Esophagus squamous epithelium (tissue), 5 donors: ENCODE results near the gene TMEM106B. TPM values are rescaled to one million over a fixed set of nuclear protein-coding genes. Genes with fewer than 3 reads are reported as not detected.

ENCODE experiments used
- DNase-seq: peaks from one replicate; lab custom pipeline; 2025; lab: John Stamatoyannopoulos, UW
- H3K27ac ChIP-seq, 4 donors: fragments of 200-600 bp; sonication (generic); one replicate each; pipeline ENCODE4 v1.5.1; 2016 to 2019; ENCODE audit warnings: mild to moderate bottlenecking in 1 of 4
- H3K27me3 ChIP-seq, 4 donors: fragments of 200-600 bp; sonication (generic); 1 replicate in 3 of 4; 2 replicates in 1 of 4; pipeline versions ENCODE4 v1.5.1 to v1.6.0; 2017 to 2021; ENCODE audit warnings: antibody characterized with exemption in 1 of 4
- H3K36me3 ChIP-seq, 3 donors: fragments of 200-600 bp; sonication (generic); one replicate each; pipeline ENCODE4 v1.5.1; 2016 to 2019
- H3K4me1 ChIP-seq, 3 donors: fragments of 200-600 bp; sonication (generic); one replicate each; pipeline ENCODE4 v1.5.1; 2017 to 2019
- H3K4me3 ChIP-seq, 4 donors: fragments of 200-600 bp; sonication (generic); 1 replicate in 3 of 4; 2 replicates in 1 of 4; pipeline ENCODE4 v1.5.1; 2016 to 2019; ENCODE audit warnings: mild to moderate bottlenecking in 2 of 4, moderate library complexity in 1 of 4
- H3K9me3 ChIP-seq, 3 donors: fragments of 200-600 bp; sonication (generic); one replicate each; pipeline ENCODE4 v1.5.1; 2016 to 2019
- POLR2A ChIP-seq, 4 donors: fragments of 450-650 bp; IDR thresholded peaks; one replicate each; pipeline ENCODE4 v1.6.1; 2017; ENCODE audit warnings: antibody characterized with exemption in 4 of 4, mild to moderate bottlenecking in 4 of 4, moderate library complexity in 3 of 4
- WGBS, 2 donors: methylation state at CpG; one replicate each; pipeline ENCODE4 v1.1.5; 2018; 5-methylcytosine and 5-hydroxymethylcytosine counted together
- intact Hi-C: fragments of 100-400 bp; cut with DNase I; formaldehyde crosslinking; loops from one replicate; pipeline ENCODE4 v1.15.0; 2022
- total RNA-seq, 4 donors: library from RNA; depleted of rRNA; stranded (reverse); fragments of >200 nt; gene quantifications; one replicate each; pipeline ENCODE4 v1.1.0, GENCODE V29; 2016
- TF ChIP-seq, protein P1 (sequence below), 6 experiments: fragments of 450-650 bp in 4 of 6; fragments of 200-600 bp in 2 of 6; sonication (generic) in 2 of 6; IDR thresholded peaks; one replicate each; pipeline ENCODE4 v1.5.1; 2016 to 2019; ENCODE audit warnings: antibody characterized with exemption in 6 of 6, mild to moderate bottlenecking in 4 of 6, moderate library complexity in 4 of 6
- donor health status: DM: yes; HTN: yes; CAD: no.

Gene TMEM106B
- total RNA-seq, 4 donors from 2014 or later, result 17.7 to 47.7 (median 39.7) TPM

DNA sequence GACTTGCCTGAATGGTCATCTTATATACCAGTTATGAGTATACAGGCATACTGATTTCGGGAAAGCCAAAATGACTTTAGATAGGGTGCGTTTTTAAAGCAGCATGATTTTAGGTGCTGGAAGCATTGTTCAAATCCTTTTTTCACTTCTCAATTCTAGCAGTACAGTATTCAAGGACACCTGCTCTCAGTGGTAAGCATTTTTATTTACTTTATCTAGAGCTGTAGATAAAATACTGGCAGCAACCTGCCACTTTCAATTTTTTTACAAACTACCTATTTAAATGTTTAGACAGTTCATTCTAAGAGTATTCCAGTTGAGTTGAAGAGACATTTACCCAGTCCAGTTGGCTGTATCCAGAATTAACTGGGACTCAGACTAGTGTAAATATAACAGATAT, 33.6 kb downstream of the TMEM106B start:
- H3K36me3 ChIP-seq, result no peaks in the 10 kb centered on the region
- no peak overlapping the region for H3K4me3 ChIP-seq
- TF ChIP-seq, protein P1, sequence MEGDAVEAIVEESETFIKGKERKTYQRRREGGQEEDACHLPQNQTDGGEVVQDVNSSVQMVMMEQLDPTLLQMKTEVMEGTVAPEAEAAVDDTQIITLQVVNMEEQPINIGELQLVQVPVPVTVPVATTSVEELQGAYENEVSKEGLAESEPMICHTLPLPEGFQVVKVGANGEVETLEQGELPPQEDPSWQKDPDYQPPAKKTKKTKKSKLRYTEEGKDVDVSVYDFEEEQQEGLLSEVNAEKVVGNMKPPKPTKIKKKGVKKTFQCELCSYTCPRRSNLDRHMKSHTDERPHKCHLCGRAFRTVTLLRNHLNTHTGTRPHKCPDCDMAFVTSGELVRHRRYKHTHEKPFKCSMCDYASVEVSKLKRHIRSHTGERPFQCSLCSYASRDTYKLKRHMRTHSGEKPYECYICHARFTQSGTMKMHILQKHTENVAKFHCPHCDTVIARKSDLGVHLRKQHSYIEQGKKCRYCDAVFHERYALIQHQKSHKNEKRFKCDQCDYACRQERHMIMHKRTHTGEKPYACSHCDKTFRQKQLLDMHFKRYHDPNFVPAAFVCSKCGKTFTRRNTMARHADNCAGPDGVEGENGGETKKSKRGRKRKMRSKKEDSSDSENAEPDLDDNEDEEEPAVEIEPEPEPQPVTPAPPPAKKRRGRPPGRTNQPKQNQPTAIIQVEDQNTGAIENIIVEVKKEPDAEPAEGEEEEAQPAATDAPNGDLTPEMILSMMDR (IDR thresholded peaks at IDR 0.05), result no peak
- TF ChIP-seq POLR2A (IDR thresholded peaks at IDR 0.05), result no peak
- intact Hi-C loops, result no loop called here
- H3K4me1 ChIP-seq, result no peaks in the 10 kb centered on the region
- WGBS, 2 donors, result 31 to 49% methylated on average over 2 of the region's 2 CpGs
- no peak overlapping the region for H3K27ac ChIP-seq
- no peak for DNase-seq
- no peaks in the 10 kb centered on the region for H3K9me3 ChIP-seq
- H3K27me3 ChIP-seq, result no peaks in the 10 kb centered on the region

DNA sequence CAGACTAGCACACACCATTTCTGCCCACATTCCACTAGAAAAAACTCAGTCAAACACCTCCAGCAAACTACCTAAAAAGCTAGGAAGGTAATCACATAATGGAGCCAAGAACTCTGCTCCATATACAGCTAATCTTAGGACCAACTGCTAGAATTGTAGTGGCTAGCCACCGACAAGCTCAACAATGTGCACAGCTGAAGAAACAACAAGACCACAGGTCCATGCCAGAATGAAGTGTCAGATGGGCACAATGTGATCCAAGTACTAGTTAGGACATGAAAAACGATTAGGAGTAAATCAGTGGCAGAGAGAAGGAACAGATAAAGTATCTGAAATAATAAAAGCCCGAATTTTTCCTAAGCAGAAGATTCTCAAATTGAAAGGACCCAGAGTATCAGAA, 38.6 kb downstream of the TMEM106B start:
- intact Hi-C loops, result no loop called here
- no peak for TF ChIP-seq POLR2A (IDR thresholded peaks at IDR 0.05)
- TF ChIP-seq, protein P1 (IDR thresholded peaks at IDR 0.05), result no peak
- Histone ChIP-seq H3K4me3 (no peak overlapping the region), H3K4me1 (no peaks in the 10 kb centered on the region), H3K36me3 (no peaks in the 10 kb centered on the region), H3K27me3 (no peaks in the 10 kb centered on the region), H3K9me3 (no peaks in the 10 kb centered on the region), H3K27ac (no peak overlapping the region)
- WGBS, 2 donors, result 61 to 62% methylated on average over 3 of the region's 3 CpGs
- no peak for DNase-seq

DNA sequence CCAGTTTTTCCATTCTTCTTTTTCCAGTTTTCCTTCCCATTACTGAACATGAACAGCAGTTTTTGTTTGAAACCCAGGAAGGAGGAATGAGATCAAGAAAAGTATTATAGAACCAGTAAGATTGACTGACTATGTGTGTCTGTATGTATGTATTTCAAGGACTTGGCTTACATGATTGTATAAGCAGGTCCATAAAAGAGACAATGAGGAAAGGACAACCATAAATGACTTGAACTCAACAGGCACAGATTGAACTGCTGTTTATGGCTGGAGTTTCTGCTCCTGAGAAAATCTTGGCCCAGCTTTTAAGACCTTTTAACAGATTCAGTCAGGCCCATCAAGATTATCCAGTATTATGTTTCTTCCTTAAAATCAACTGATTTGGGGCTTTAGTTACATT, 39.1 kb downstream of the TMEM106B start:
- intact Hi-C loops, result no loop called here
- no peaks in the 10 kb centered on the region for H3K36me3 ChIP-seq
- no peak overlapping the region for H3K4me3 ChIP-seq
- H3K27ac ChIP-seq, result no peak overlapping the region
- no peaks in the 10 kb centered on the region for H3K9me3 ChIP-seq
- TF ChIP-seq POLR2A (IDR thresholded peaks at IDR 0.05), result no peak
- H3K27me3 ChIP-seq, result no peaks in the 10 kb centered on the region
- H3K4me1 ChIP-seq, result no peaks in the 10 kb centered on the region
- DNase-seq, result no peak

DNA sequence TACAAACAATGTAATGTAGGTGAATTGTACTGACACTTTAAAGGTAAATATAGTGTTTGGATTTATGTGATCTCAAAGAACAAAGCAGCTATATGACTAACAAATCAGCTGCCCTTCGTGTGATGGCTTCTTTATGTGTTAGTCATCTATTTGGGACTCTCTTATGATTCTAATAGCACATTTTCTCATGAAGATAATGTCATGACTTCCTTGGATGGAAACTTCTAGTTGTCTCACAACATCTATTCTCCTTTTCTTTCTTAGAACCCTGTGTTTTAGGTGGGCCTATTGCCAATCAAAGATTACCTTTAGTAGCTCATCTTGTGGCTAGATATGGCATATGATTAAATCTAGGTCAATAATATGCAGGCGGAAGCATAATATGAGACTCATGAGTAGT, 45.0 kb downstream of the TMEM106B start:
- WGBS, 2 donors, result 54 to 56% methylated on average over 2 of the region's 2 CpGs
- Histone ChIP-seq H3K27ac (no peak overlapping the region), H3K4me1 (no peaks in the 10 kb centered on the region), H3K9me3 (no peaks in the 10 kb centered on the region), H3K27me3 (no peaks in the 10 kb centered on the region), H3K36me3 (no peaks in the 10 kb centered on the region), H3K4me3 (no peak overlapping the region)
- intact Hi-C loops, result no loop called here
- TF ChIP-seq, protein P1 (IDR thresholded peaks at IDR 0.05), result no peak
- no peak for TF ChIP-seq POLR2A (IDR thresholded peaks at IDR 0.05)
- no peak for DNase-seq

DNA sequence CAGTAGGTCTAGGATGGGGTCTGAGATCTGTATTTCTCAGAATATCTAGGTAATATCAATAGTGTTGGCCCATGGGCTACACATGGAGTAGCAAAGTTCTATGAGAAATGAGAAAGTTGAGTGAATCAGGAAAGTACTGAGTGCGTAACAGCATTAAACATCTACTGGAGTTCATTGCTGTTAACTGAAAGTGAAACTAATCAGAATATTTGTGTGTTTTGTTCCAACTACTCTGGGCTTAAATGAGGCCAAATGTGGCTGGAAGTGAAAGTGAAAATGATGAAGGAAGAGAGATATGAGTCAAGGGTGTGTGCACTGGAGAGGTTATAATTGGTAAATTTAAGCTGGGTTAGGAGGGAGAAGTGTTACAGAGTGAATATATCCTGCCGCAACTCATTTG, 46.5 kb downstream of the TMEM106B start:
- WGBS, 2 donors, result 42 to 69% methylated on average over 2 of the region's 2 CpGs
- no peaks in the 10 kb centered on the region for H3K27me3 ChIP-seq
- TF ChIP-seq, protein P1 (IDR thresholded peaks at IDR 0.05), result no peak
- no peak for TF ChIP-seq POLR2A (IDR thresholded peaks at IDR 0.05)
- DNase-seq, result no peak
- no peaks in the 10 kb centered on the region for H3K36me3 ChIP-seq
- no peaks in the 10 kb centered on the region for H3K9me3 ChIP-seq
- H3K4me3 ChIP-seq, result peak overlapping the region in 1 of 4 donors; percentile 30
- H3K4me1 ChIP-seq, result no peaks in the 10 kb centered on the region
- peak overlapping the region in 1 of 4 donors; percentile 28 for H3K27ac ChIP-seq
- intact Hi-C loops, result no loop called here

DNA sequence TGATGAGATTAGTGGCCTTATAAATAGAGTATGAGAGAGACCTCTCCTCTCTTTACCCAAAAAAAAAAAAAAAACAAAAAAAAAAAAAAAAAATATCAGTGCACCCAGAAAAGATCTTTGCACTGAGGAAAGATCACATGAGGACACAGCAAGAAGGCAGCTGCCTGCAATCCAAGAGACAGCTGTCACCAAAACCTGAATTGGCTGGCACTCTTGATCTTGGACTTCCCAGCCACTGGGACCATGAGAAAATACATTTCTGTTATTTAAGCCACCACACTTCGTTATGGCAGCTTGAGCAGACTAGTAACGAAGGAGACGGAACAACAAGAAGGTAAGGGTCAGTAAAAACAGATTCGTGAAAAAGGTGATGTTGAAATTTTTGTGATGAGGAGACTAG, 47.0 kb downstream of the TMEM106B start:
- Histone ChIP-seq H3K27me3 (no peaks in the 10 kb centered on the region), H3K36me3 (no peaks in the 10 kb centered on the region), H3K4me3 (no peak overlapping the region), H3K4me1 (no peaks in the 10 kb centered on the region), H3K27ac (peak overlapping the region in 1 of 4 donors; percentile 28), H3K9me3 (no peaks in the 10 kb centered on the region)
- WGBS, 2 donors, result 93% methylated on average over 4 of the region's 4 CpGs
- no peak for DNase-seq
- no peak for TF ChIP-seq POLR2A (IDR thresholded peaks at IDR 0.05)
- TF ChIP-seq, protein P1 (IDR thresholded peaks at IDR 0.05), result no peak
- intact Hi-C loops, result no loop called here
